Urothelium cell line (cell line): ENCODE results near the gene ACVR1B.
A peak's percentile ranks its signal among the peaks of the same experiment; 100 is the strongest.

Source experiments
- DNase-seq: peaks from one replicate; pipeline ENCODE4 v3.0.0; 2011; ENCODE audit warnings: low spot score, mixed read lengths
- FAIRE-seq: peaks from 2 replicates; lab custom pipeline; 2011; peaks lifted over from hg19 to GRCh38; lab: Jason Lieb, UNC

Gene ACVR1B

DNA sequence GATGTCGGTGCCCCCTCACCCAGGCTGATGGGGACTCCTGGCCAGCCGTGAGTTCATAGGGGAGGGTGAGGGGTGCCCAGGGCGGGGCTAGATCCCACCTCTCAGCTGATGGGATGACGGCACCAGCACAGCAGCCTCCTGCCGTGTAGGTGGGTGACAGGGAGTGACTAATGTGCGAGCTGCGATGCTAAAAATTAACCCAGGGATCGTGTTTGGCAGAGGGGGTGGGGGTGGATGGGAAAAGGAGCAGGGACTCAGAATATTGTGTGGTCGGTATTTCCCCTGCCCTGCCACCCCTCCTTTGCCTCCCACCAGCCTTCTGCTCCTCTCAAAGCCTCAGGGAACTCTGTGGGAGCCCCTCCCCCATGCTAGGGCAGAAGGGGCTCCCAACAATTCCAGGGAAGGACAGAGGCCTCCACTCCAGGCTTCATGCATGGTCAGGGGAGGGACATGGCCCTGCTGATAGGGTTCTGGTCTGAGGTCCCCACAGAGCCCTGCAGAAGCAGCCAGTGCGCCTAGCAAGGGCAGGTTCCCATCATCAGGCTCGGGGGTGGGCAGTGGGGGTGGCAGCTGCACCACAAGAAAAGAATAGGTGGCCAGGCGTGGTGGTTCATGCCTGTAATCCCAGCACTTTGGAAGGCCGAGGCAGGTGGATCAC, 67.7 kb downstream of the ACVR1B start:
- DNase-seq (no peak), FAIRE-seq (no peak)

DNA sequence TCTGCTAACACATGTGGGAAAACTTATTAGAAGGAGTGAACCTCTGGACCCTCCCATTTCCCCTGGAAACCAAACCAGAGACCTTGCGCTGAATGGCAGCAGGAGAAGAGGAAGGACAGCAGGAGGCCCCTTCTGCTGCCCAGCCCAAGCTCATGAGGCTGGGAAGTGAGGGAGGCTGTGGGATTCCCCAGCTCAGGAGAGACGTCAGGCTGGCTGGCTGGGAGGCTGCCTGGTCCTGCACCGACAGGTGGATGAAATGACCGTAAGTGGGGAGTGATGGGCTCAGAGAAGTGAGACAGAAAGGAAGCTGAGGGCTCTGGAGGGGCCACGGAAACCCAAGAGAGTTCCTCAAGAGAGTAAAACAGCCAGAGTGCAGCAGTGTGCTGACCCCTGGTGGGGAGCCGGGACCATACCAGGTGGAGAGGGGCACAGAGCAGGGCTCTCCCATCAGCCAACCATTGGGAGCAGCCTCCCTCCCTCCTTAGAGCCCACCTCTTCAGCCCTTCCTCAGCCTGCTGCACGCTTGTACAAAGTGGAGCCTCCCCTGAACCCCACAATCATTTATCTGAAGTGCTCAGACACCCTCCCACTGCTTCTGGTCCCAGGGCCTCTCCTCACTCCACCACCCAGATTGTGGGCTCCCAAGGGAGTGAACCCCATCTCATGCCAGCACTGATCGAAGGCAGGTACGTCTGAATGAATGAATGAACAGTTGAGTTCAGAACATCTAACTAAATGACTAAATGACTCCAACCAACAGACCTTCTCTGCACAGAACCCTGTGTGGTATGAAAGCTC, 69.2 kb downstream of the ACVR1B start:
- no peak for FAIRE-seq
- peak; percentile 65 for DNase-seq

DNA sequence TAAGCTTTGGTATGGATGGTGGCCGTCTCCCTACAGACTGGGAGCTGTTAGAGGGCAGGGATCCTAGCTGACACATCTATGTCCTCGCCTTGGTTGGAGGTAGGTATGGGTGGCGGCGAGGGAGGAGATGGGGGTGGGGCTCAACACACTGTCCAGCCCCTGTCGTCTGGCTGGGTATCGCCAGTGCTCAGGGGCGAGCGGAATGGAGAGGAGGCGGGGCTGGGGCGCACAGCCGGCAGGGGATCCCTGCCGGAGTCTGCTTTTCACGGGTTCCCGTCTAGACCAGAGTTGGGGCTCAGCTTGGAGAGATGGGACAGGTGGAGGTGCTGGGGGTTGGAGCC, 71.3 kb downstream of the ACVR1B start:
- peak; percentile 37 for DNase-seq
- FAIRE-seq = no peak

DNA sequence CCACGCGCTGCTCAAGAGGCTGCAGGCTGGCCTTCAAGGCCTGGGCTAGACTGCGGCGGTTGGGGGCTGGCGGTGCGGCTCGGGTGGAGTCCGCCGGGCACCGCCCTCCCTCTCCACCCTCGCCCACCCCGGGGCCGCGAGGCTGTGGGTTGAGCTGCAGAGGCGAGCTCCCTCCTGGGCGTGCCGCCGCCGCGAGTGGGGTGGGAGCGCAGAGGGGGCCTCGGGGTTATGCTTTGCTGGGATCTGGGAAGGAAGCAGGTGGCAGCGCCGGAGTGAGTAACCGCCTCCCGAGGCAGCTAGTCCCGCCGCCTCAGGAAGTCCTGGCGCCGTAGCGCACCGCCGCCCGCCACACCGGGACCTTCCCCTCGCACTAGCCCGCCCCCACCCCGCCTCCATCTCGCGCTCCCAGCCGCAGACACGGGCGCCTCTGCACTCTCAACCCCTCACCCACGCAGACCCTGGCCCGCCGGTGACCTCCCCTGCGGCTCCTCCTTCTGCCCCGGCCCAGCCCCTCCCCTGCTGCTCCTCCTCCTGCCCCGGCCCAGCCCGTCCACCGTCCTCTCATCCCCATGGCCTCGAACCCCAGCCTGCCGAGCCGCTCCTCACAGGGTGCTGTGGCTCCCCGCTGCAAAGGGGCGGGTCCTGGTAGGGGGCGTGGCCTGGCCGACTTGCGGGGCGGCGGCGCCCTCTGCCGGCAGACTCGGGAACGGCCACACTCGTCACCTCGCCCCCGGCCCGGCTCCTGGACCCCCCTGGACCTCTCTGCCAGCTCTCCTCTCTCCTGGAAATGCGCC, 71.9 kb downstream of the ACVR1B start:
- FAIRE-seq = peak; percentile 84
- peak; percentile 91 for DNase-seq

DNA sequence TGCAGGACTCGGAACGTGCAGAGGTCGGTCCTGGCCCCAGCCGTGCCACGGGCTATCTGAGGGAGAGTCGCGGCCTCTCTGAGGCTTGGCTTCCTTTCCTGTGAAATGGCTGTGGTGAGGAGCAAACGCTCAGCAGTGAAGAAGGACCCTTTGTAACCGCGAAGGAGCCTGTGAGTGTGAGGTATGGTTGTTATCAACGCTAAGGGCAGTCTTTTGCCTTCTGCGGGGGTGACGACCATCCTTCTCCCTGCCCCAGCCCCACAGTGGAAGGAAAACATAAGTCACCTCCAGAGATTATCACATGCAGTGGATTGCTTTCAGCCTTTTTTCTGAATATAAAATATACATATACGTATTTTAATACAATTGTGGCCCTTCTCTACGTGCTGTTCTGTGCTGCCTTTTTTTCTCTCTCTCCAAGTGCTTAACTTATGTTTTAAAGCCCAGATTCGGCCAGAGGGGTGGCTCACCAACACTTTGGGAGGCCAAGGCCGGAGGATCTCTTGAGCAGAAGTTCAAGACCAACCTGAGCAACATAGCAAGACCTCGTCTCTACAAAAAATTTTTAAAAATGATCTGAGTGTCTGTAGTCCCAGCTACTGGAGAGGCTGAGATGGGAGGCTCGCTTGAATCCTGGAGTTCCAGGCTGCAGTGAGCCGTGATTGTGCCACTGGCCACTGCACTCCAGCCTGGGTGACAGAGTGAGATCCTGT, 72.6 kb downstream of the ACVR1B start:
- FAIRE-seq (no peak), DNase-seq (no peak)

DNA sequence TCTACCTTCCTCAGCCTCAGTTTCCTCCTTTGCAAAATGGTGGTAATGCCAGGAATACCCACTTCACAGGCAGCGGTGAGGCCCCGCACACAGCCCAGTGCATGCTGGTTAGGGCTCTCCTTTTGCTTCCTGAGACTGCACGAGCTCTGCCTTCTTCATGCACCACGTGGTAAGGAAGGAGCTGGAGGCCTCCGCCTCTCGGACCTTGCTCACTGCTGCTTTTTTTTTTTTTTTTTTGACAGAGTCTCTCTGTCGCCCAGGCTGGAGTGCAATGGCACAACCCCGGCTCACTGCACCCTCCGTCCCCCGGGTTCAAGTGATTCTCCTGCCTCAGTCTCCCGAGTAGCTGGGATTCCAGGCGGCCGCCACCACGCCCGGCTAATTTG, 73.3 kb downstream of the ACVR1B start:
- no peak for DNase-seq
- FAIRE-seq = no peak

DNA sequence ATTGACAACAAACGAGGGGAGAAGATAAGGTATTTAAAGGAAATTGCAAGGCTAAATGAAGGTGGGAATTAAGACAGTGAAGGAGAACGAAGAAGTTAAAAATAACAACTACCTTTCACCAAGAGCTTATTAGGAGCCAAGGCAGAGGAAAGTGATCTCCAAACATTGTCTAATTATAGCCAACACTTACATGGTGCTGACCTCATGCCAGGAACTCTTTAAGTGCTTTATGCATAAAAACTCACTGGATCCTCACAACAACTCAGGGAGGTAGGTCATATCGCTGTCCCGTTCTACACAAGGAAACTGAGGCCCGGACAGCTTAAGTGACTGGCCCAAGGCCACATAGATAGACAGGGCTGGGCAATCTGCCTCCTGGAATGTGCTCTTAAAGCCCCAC, 74.8 kb downstream of the ACVR1B start:
- DNase-seq (no peak), FAIRE-seq (no peak)

DNA sequence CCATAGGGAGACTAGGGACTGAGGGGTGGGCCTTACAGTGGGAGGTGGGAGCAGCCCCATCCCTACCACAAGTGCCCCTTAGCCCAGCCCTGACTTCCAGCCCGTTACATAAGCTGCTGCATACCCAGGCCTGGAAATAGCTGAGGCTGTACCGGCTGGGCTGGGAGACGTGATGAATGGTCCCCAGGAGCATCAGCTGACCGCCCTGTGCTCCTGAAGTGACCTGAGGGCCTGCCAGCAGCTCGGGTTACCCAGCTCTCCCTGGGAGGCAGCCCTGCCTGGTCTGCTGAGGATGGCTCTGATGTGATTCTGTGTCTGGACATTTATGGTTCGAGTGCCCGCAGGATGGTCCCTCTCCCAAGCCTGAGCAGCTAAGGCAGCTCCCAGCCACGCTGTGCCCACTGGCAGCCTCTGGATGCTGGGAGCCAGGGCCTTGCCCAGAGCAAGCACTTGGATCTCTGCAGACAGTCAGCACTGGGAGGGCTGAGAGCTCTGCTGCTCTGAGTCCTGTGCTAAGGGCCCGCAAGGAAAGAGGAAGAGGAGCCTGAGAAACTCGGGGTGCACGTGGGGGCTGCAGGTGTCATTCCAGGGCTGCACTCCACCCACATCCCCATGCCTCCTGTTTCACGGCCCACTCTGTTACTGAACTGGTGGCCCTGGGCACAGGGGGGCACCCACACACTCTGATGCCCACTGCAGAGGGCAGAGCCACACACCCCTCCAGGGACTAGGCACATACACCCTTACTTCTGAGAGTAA, 75.8 kb downstream of the ACVR1B start:
- FAIRE-seq = no peak
- DNase-seq = no peak

DNA sequence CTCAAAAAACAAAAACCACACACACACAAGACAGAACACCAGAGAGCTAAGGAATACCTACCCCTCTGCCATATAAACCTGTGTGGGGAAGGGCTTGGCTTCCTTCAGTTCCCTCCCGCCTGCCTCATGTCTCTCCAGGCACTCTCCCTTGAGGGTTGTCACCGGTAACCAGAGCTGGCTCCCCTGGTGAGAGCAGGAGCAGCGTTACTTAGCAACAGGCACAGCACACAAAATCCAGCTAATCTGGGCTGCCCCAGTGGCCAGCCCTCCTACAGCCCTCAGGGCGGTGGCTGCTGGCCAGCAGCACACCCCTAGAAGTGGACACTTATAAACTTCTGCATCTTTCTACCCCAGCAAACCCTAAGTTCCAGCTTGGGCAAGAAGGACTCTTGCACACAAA, 78.2 kb downstream of the ACVR1B start:
- DNase-seq (no peak), FAIRE-seq (no peak)

DNA sequence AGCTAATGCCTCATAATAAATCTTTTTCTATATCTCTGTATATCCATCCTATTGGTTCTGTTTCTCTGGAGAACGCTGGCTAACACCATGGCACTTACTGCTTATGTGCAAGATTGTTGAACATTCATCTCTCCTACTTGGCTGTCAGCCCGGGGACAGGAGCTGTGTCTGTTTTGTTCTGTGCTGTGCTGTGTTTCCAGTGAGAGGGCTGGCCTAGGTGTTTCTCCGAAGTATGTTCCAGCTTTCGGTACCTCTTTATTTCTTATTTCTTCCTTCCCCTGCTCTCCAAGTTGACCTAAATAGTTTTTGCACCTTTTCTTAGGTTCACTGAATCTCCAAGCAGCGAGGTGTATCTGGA, 80.9 kb downstream of the ACVR1B start:
- DNase-seq (no peak), FAIRE-seq (no peak)

DNA sequence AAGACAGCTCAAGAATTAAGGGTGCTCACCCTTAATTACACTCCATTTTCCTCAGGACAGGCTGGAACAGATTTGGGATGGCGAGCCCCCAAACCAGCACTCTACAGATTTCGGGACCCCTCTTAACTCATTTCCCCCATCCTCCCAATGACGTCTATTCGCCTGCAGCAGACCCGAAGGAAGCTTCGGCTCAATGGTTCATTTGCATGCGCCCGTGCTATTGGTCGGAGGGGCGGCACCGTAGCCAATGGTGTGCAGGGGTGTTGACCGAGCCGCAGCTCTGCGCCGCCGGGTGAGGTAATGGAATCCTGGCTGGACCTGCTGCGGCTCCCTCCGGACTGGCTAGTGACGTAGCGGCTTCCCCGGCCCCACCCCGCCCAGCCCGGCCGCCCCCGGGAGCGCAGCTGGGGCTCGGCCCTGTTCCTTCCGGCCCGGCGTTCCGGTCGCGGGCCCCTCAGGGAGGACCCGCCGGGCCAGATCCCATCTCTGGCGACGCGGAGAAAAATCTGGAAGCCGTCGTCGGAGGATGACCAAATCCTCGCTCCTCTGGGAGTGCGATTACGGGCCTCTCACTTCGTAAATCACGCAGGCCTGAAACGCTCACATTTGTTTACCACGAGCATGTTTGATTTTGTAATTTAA, 81.4 kb downstream of the ACVR1B start:
- DNase-seq (peak; percentile 98), FAIRE-seq (peak; percentile 95)

DNA sequence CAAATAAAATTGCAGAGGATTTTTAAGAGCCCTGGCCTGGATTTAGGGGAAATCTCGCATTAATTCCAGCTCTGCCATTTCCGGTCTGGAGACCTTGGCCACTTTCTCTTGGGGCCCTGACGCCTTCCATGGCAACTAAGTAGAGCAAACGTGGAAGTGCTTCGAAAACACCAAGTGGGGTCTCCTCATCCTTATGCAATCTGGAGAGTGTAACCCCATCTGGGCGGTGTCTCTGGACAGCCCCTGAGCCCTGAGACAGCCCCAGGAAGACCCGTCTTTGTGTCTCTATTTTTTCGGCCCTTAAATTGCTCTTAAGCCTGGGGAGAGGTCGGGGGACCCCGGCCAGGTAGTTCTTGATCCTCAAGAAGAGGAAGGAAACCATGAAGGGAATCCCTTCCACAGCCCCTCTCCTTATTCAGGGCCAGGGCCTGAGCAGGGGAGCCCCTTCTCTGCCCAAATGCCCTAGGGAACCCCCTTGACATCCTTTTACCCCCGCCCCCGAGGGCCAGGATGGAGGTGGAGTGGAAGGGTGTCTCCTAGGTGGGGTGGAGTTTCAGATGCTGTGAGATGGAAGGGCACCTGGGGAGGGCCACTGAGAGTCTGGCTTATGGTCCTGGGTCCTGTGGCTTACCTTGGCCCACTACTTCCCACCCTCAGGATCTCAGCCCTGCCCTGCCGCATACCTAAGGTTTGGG, 82.1 kb downstream of the ACVR1B start:
- DNase-seq (no peak), FAIRE-seq (no peak)

DNA sequence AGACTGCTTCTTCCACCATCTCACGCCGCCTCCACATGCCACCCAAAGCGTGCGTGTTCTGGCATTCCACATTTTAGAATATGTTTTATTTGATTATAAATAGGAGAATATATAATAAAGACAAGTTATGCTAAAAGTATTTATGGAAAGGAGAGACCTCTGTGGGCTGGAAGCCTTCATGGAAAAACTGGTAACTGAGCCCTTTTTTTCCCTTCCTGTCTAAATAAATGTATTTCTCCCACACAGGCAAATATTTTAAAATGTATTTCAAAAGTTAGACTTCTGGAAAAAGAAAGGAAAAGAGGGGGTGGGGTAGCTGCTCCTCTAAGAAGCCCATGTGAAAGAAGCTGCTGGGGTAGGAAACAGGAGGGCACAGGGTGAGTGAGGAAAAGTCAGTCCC, 83.7 kb downstream of the ACVR1B start:
- DNase-seq (no peak), FAIRE-seq (no peak)

DNA sequence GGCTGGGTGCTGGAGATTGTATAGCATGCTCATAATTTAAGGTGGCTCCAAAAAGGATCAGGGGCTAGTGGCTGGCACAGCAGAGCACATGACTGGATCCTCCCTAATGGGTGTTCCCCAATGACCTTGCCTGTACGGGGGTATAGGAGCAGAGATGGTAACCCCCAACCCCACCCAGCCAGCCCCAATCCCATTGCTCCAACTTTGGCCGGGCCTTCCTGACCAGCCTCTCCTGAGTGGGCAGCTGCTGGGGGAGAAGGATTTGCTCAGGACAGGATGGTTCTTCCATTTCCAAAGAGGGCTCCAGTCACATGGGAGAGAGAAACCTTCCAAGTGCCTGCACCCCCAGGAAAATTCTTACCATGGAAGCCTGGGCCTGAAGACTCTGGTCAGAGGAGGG, 84.4 kb downstream of the ACVR1B start:
- FAIRE-seq (no peak), DNase-seq (no peak)

DNA sequence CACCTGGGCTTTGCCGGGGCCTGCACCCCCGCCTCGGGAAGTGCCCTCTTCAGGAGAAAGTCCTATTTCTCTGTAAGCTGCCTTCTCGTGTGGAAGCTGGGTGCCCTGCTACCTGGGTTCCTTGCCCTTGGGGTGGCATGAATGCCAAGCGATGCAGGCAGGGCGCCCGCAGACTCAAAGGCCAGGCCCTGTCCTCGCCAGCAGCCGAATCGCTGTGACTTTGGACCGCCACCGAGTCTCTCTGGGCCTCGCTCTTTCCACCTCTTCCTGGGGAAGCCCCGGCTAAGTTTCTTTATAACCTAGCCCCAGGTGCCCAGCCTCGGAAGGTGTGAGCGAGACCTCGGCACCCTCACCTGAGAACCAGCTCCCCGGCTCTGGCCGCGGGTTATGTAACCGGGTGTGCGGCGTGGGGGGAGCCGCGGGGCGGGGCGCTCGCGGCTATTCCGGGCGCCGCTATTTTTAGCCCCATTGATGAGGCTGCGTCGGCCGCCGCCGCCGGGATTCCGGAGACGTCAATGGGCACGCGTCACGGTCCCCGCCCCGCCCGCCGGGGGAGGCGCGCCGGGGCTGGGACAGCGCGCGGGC, 85.2 kb downstream of the ACVR1B start:
- FAIRE-seq = peak; percentile 23
- peak; percentile 90 for DNase-seq

DNA sequence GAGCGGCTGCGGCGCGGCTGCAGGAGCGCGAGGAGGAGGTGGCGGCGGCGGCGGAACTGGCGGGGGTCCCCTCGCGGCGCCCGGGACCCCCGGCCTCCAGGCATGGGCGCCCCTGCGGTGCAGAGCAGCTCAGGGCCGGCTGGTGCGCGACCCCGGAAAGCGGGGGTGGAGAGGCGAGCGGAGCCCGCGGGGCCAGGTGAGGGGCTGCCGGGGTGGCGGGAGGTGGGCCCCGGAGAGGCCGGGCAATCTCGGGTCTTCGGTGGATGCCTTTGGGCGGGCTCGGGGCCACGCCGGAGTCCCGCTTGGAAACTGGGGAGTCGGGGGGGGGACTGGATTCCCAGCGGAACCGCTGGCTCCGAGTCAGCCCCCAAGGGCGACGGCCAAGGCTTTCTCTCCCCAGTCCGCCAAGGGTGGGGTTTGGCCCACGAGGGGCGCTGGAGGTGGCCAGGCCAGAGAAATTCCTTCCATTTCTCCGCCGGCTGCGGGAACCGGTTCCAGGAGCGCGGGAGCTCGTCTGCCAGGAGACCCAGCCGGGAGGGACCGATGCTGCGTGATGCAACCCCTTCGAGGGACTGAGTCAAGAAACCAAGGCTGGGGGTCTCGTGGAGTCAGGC, 85.9 kb downstream of the ACVR1B start:
- FAIRE-seq = no peak
- peak; percentile 60 for DNase-seq

DNA sequence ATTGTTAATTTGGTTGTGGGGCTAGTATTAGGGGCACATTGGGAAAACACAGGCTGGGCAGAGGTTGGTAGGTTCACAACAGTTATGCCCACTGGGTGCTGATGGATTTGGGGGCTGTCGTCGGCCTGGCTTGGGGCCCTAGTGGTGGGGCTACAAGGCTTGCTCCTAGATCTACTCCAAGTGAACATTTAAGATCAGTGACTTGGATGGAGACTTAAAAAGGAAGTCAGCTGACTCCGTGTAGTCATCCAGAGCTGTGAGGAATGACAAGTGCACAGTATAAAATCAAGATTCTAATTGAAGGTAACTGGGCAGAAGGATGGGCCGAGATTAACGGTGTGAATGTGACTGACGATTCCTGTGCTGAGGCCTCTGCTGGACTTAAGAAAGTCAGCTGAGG, 86.9 kb downstream of the ACVR1B start:
- FAIRE-seq (no peak), DNase-seq (no peak)

DNA sequence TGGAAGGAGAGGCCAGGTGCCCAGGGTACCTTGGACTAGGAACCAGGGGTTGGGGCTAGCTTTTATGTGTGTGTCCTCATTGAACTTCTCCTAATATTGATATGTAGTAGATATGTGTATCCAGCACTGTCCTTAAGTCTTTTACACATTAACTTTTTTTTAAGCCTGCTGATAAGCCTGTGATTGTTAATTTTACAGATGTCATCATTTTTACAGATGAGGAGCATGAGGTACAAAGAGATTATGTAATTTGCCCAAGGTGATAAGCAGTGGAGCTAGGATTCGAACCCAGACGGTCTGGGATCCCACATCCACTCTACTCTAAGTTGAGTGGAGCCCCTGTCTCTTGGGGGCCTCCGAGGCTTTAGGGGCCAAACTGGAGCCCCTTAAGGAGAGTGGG, 89.5 kb downstream of the ACVR1B start:
- FAIRE-seq (no peak), DNase-seq (no peak)

DNA sequence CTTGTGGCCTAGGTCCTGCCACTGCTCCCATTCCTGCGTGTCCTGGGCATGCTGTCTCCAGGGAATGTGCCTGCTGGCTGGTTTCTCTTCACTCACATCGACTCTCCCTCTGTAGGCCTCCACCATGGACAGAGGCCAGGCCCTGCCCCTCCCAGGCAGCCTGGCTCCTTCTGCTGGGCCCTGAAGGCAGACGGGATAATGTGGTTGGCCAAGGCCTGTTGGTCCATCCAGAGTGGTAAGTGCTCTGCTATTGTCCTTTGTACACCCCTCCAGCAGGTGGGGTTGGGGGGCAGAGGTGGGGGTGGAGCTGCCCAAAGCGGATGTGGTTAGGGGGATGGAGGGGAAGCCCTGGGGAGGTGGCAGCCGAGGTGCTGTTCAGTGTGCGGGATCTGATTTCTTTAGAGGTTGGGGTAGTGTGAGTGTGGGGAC, 90.2 kb downstream of the ACVR1B start:
- FAIRE-seq = no peak

More for the DNA sequence above, 90.2 kb downstream of the ACVR1B start:
- DNase-seq = no peak
